Aorta (tissue), 5 donors: ENCODE data around the gene NBAS. TPM values are rescaled to one million over a fixed set of nuclear protein-coding genes. Genes with fewer than 3 reads are reported as not detected.

Source experiments
- ATAC-seq: fragments of 200-7000 bp; cut with Tn5 transposase; one replicate; pipeline ENCODE4 v1.9.1; 2022; ENCODE audit warnings: moderate library complexity; ENCODE audit not compliant: low FRiP score
- DNase-seq, 2 donors: peaks; one replicate each; pipeline ENCODE4 v3.0.0-alpha.2; 2020
- H3K27ac ChIP-seq, 2 donors: one replicate each; pipeline ENCODE4 v1.5.1; 2013; ENCODE audit warnings: low read length in 2 of 2, mild to moderate bottlenecking in 2 of 2, moderate library complexity in 2 of 2, control low read depth in 1 of 2, inconsistent platforms in 1 of 2, low read depth in 1 of 2
- H3K27me3 ChIP-seq, 2 donors: one replicate each; pipeline ENCODE4 v1.6.1; 2013; ENCODE audit warnings: control low read depth in 1 of 2, low read length in 1 of 2, mild to moderate bottlenecking in 1 of 2, moderate library complexity in 1 of 2; ENCODE audit not compliant: insufficient read depth in 2 of 2, control insufficient read depth in 1 of 2
- H3K36me3 ChIP-seq, 2 donors: one replicate each; pipeline ENCODE4 v1.6.1; 2013; ENCODE audit warnings: control low read depth in 1 of 2, low read length in 1 of 2, mild to moderate bottlenecking in 1 of 2; ENCODE audit not compliant: insufficient read depth in 2 of 2, control insufficient read depth in 1 of 2
- H3K4me1 ChIP-seq, 2 donors: one replicate each; pipeline ENCODE4 v1.6.1; 2013; ENCODE audit warnings: low read length in 2 of 2, control low read depth in 1 of 2, mild to moderate bottlenecking in 1 of 2, moderate library complexity in 1 of 2; ENCODE audit not compliant: insufficient read depth in 2 of 2, control insufficient read depth in 1 of 2
- H3K4me3 ChIP-seq, 2 donors: one replicate each; pipeline ENCODE4 v1.5.1; 2013; ENCODE audit warnings: low read length in 2 of 2, control low read depth in 1 of 2, mild to moderate bottlenecking in 1 of 2
- H3K9me3 ChIP-seq: one replicate; pipeline ENCODE4 v1.6.1; 2013; ENCODE audit warnings: mild to moderate bottlenecking, low read length; ENCODE audit not compliant: control insufficient read depth
- whole genome bisulfite sequencing, 2 donors: extraction: QIAGEN DNeasy Blood & Tissue Kit; methylation state at CpG; one replicate each; pipeline ENCODE4 v1.1.7; 2013; 5-methylcytosine and 5-hydroxymethylcytosine counted together
- intact Hi-C, 2 donors: fragments of 100-400 bp; cut with DNase I; formaldehyde crosslinking; loops; one replicate each; pipeline versions ENCODE4 v1.14.2 to v1.15.0; 2022
- polyA plus RNA-seq, 2 donors: library from polyadenylated mRNA; stranded (reverse); fragments of 200-250 nt; gene quantifications; one replicate each; pipeline ENCODE4 v1.2.3, GENCODE V29; 2013
- total RNA-seq, 2 donors: library from RNA; stranded (reverse); fragmentation: NEBNext Ultra II Directional; extraction: Animal tissue kit (Norgen Biotek cat#: 25700); gene quantifications; one replicate each; pipeline ENCODE4 v1.2.1, GENCODE V29; 2021
- donor health status: healthy with polysubstance abuse.
- donor health status: Bipolar disorder and iron deficiency.
- donor health status: DM: no; HTN: no; CAD: no.
- donor health status: DM: no; HTN: no; CAD: no.
- donor health status: DM: yes; HTN: yes; CAD: no.

Gene NBAS
- total and polyA plus RNA-seq, 4 donors: 7.4 to 46.0 (median 33.7) TPM

DNA sequence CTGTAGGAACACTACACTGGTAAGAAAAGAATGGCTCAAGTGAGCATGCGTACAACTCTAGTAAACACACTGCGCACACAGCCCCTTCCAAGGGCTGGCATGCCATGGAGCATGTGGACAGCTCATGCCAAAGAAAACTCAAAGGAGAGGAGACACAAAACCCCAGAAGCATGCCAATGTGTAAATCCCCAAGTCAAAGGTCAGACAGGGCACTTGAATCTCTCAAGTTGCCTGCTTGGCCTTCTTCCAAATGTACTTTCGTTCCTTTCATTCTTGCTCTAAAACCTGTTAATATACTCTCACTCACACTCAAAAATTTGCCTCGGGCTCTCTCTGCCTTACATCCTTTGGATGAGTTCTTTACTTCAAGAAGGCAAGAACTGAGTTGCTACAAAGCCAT lies 365.3 kb downstream of the NBAS start:
- ATAC-seq (no peak), DNase-seq (no peak)
- Histone ChIP-seq H3K4me3 (no peak overlapping the region), H3K9me3 (no peaks in the 10 kb centered on the region), H3K27me3 (no peaks in the 10 kb centered on the region), H3K4me1 (no peaks in the 10 kb centered on the region), H3K27ac (no peak overlapping the region), H3K36me3 (no peaks in the 10 kb centered on the region)
- WGBS, 2 donors: 93% methylated on average over 4 of the region's 4 CpGs
- intact Hi-C loops: no loop called here

DNA sequence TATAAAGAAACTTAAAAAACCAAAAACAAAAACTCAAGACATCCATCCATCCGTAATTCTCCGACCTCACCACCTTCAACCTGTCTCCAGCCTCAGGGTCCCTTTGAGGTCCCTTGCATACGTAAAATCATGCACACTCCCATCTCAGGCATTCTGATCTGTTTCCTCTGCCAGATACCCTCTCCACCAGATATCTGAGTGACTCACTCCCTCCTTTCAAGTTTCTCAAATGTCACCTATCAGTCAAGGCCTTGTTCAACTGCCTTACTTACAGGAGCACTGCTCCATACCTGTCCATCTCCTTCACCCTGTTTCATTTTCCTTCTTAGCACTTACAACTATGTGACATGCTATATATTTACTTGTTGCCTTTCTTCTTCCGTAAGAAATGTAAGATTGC lies 369.3 kb downstream of the NBAS start:
- intact Hi-C loops: no loop called here
- H3K4me3 ChIP-seq: no peak overlapping the region
- ATAC-seq (no peak), DNase-seq (no peak)
- H3K27ac ChIP-seq: no peak overlapping the region
- no peaks in the 10 kb centered on the region for H3K9me3 ChIP-seq
- H3K27me3 ChIP-seq: no peaks in the 10 kb centered on the region
- peaks cover 0 to 2% of the 10 kb centered on the region in 2 donors for H3K36me3 ChIP-seq
- WGBS, 2 donors: 96 to 97% methylated on average over 4 of the region's 4 CpGs
- no peaks in the 10 kb centered on the region for H3K4me1 ChIP-seq

DNA sequence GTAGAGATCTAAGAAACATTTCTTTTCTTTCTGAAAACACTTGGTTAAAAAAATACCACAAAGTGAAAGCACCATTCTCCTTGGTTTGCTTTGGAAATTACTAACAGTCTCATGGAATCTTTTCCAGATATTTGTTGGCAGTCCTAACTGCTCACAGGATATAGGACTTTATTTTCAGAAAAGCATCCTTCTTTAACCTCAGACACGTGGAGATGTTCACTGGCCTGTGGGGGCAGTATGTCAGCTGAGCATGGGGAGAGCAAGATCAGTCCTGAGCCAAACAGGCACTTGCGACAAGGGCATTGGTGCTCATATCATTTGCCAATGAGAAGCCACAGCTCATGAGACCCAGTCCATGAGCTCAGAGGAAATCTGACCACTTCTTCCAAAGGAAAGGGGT lies 371.9 kb downstream of the NBAS start:
- ATAC-seq (peak; percentile 15), DNase-seq (no peak)
- H3K4me3 ChIP-seq: no peak overlapping the region
- no peaks in the 10 kb centered on the region for H3K4me1 ChIP-seq
- WGBS, 2 donors: 6 to 18% methylated on average over 2 of the region's 2 CpGs
- intact Hi-C loops: no loop called here
- H3K36me3 ChIP-seq: peaks cover 0 to 4% of the 10 kb centered on the region in 2 donors
- H3K27ac ChIP-seq: no peak overlapping the region
- H3K27me3 ChIP-seq: no peaks in the 10 kb centered on the region
- H3K9me3 ChIP-seq: no peaks in the 10 kb centered on the region

DNA sequence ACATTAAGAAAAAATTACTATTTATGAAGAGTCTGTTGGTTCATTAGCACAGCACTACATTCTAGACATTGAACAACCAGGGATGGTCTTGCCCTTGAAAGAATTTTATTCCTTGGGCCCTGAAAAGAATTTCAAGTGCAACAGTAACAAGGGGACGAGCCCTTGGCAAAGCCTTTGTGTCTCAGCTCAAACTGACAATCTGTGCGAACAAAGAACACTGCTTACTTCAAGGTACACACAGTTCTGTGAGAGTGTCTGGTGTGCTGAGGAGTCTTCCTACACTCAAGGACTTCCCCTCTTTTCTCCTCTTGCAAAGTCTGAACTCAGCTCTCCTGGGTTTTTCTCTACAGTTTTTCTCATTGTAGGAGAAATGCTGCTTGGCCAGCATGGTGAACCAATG lies 373.4 kb downstream of the NBAS start:
- Histone ChIP-seq H3K4me3 (no peak overlapping the region), H3K4me1 (no peaks in the 10 kb centered on the region), H3K36me3 (peaks cover 0 to 4% of the 10 kb centered on the region in 2 donors), H3K9me3 (no peaks in the 10 kb centered on the region), H3K27ac (no peak overlapping the region), H3K27me3 (no peaks in the 10 kb centered on the region)
- intact Hi-C loops: no loop called here
- DNase-seq (no peak), ATAC-seq (no peak)
- WGBS, 2 donors: 95 to 98% methylated on average over 2 of the region's 2 CpGs

DNA sequence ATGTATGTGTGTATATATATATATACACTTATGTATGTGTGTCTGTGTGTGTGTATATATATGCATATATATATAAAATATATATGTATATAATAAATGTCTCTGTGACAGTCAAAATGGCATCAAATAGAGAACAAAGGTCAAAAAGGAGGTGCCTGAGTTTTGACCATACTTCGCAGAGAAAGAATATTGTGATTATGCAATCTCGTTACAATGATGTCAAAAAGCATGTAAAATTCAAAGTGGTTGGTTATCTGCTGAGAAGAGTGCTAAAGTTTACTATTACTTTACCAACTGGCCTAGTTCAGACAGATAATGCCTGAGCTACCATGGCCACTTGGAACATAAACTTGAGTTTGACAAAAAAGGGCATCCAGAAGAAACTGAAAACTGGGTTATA lies 375.0 kb downstream of the NBAS start:
- Histone ChIP-seq H3K9me3 (no peaks in the 10 kb centered on the region), H3K36me3 (peaks cover 0 to 4% of the 10 kb centered on the region in 2 donors), H3K27me3 (no peaks in the 10 kb centered on the region), H3K27ac (no peak overlapping the region), H3K4me1 (no peaks in the 10 kb centered on the region), H3K4me3 (no peak overlapping the region)
- ATAC-seq (no peak), DNase-seq (no peak)
- WGBS, 2 donors: 98 to 99% methylated on average over 2 of the region's 2 CpGs
- intact Hi-C loops: no loop called here

DNA sequence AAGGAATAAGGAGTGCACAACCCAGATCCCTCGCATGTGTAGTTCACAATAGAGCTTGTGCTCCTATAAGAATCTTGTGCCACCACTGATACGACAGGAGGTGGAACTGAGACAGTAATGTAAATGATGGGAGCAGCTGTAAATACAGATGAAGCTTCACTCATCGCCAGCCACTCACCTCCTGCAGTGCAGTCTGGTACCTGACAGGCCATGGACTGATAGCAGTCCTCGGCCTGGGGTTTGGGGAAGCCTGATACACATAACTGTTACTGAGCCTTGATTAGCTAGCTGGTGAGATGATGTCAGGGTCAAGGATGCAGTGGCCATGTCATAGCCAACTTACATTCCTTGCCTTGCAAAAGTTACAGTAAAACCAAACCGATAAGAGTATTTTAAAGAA lies 376.6 kb downstream of the NBAS start:
- H3K27me3 ChIP-seq: no peaks in the 10 kb centered on the region
- no peaks in the 10 kb centered on the region for H3K4me1 ChIP-seq
- DNase-seq (no peak), ATAC-seq (no peak)
- no peaks in the 10 kb centered on the region for H3K9me3 ChIP-seq
- H3K36me3 ChIP-seq: peaks cover 0 to 4% of the 10 kb centered on the region in 2 donors
- intact Hi-C loops: no loop called here
- H3K27ac ChIP-seq: no peak overlapping the region
- 94 to 96% methylated on average over 5 of the region's 5 CpGs for WGBS, 2 donors
- no peak overlapping the region for H3K4me3 ChIP-seq

DNA sequence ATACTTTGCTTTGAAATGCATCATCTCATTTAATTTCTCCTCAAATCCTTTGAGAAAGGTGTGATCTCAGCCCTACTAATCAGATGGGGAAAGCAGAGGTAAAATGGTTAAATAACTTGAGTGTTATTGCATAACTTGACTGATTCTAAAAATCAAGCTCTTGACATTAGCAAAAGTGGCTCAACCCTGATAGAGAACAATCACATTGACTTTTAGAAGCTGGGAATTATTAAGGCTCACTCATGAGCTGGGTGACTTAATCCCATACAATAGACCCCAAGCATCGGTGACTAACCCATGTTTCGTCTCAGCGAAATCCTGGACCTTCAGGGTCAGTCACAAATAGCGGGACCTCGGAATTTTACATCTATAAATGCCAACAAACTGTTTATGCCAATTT lies 378.9 kb downstream of the NBAS start:
- Histone ChIP-seq H3K9me3 (no peaks in the 10 kb centered on the region), H3K4me1 (no peaks in the 10 kb centered on the region), H3K4me3 (no peak overlapping the region), H3K27ac (no peak overlapping the region), H3K27me3 (no peaks in the 10 kb centered on the region), H3K36me3 (peaks cover 0 to 4% of the 10 kb centered on the region in 2 donors)
- intact Hi-C loops: no loop called here
- WGBS, 2 donors: 94 to 95% methylated on average over 5 of the region's 5 CpGs
- ATAC-seq (no peak), DNase-seq (no peak)

DNA sequence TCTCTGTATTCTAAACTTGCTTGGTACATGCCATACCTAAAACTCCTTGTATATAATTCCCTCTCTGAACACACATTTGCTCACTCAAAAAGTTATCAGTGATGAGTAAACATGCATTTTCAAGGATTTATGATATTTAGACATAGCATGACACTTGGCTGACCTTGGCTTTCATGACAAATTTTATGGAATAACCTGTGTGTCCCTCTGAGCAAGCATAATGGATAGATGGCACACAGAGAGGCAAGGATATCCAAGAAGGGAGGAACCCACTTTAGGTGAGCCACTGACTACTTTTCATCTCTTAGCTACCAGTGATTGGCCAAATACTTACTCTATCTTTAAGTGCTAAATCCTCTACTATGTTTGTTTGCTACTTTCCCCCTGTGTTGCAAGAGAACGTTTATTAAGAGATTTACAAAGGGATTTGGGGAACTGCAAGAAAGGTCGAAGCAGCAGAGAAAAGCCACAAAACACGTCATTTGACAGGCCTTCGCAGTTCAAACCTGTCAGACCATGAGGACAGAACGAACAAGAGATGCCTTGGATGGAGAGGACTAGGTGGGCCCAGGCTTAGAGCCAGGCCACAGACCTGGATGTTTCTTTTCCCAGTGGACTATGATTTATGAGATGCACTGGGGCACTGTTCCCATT lies 379.9 kb downstream of the NBAS start:
- no peak for DNase-seq
- no peaks in the 10 kb centered on the region for H3K9me3 ChIP-seq
- H3K36me3 ChIP-seq: peaks cover 0 to 4% of the 10 kb centered on the region in 2 donors
- intact Hi-C loops: no loop called here
- H3K4me3 ChIP-seq: no peak overlapping the region
- no peak overlapping the region for H3K27ac ChIP-seq
- no peaks in the 10 kb centered on the region for H3K4me1 ChIP-seq
- no peaks in the 10 kb centered on the region for H3K27me3 ChIP-seq
- WGBS, 2 donors: 88 to 91% methylated on average over 5 of the region's 5 CpGs
- no peak for ATAC-seq

DNA sequence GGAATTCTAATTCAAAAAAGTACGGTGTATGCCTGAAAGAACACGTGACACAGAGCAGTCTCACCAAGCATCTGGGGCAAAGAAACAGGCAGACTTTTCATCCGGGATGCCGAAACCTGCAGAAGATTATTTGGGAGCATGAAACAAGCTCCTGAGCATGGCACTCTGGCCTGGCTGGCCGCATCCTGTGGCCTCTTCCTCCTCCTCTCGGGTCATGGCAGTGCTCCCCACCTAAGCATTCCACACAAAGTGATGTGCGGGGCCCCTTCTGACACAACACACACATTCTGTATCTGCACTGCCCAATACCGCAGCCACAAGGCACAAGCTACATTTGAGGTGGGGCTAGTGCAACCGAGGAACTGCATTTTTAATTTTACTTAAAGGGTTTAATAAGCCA lies 380.8 kb downstream of the NBAS start:
- no peak overlapping the region for H3K27ac ChIP-seq
- 89 to 91% methylated on average over 9 of the region's 9 CpGs for WGBS, 2 donors
- H3K4me1 ChIP-seq: no peaks in the 10 kb centered on the region
- H3K4me3 ChIP-seq: no peak overlapping the region
- H3K9me3 ChIP-seq: no peaks in the 10 kb centered on the region
- DNase-seq: no peak
- peaks cover 0 to 4% of the 10 kb centered on the region in 2 donors for H3K36me3 ChIP-seq
- no peaks in the 10 kb centered on the region for H3K27me3 ChIP-seq
- ATAC-seq: no peak
- intact Hi-C loops: no loop called here
